Endothelial cell (in vitro differentiated cells): Measurements from ENCODE around the gene CCDC28A. TPM values are rescaled to one million over a fixed set of nuclear protein-coding genes. Genes with fewer than 3 reads are reported as not detected.

Experiments used
- DNase-seq: peaks from one replicate; pipeline ENCODE4 v3.0.0; 2021; ENCODE audit warnings: low spot score
- H3K27ac Mint-ChIP-seq: one replicate; pipeline ENCODE4 v1.8.0; 2021; ENCODE audit warnings: mixed read lengths, inconsistent platforms; ENCODE audit not compliant: unreplicated experiment
- H3K27me3 Mint-ChIP-seq: one replicate; pipeline ENCODE4 v1.8.0; 2021; ENCODE audit warnings: mild to moderate bottlenecking, moderate library complexity, mixed read lengths, inconsistent platforms; ENCODE audit not compliant: unreplicated experiment
- H3K36me3 Mint-ChIP-seq: one replicate; pipeline ENCODE4 v1.8.0; 2021; ENCODE audit warnings: mild to moderate bottlenecking, low read depth, mixed read lengths, inconsistent platforms; ENCODE audit not compliant: unreplicated experiment
- H3K4me1 Mint-ChIP-seq: one replicate; pipeline ENCODE4 v1.8.0; 2021; ENCODE audit warnings: mild to moderate bottlenecking, mixed read lengths, inconsistent platforms; ENCODE audit not compliant: unreplicated experiment
- H3K4me3 Mint-ChIP-seq: one replicate; pipeline ENCODE4 v1.8.0; 2021; ENCODE audit warnings: mild to moderate bottlenecking, mixed read lengths, inconsistent platforms; ENCODE audit not compliant: unreplicated experiment
- H3K9me3 Mint-ChIP-seq: one replicate; pipeline ENCODE4 v1.8.0; 2021; ENCODE audit warnings: mixed read lengths, inconsistent platforms; ENCODE audit not compliant: unreplicated experiment
- total RNA-seq: library from RNA; stranded (reverse); fragmentation: NEBNext Ultra II Directional; extraction: Animal tissue kit (Norgen Biotek cat#: 25700); gene quantifications from one replicate; pipeline ENCODE4 v1.2.1, GENCODE V29; 2021; ENCODE audit not compliant: unreplicated experiment
- TF ChIP-seq, protein P1 (sequence below): fragments of 200-600 bp; sonication (generic); IDR thresholded peaks from one replicate; pipeline ENCODE4 v1.5.0; 2021; ENCODE audit warnings: antibody characterized with exemption; ENCODE audit not compliant: unreplicated experiment

Gene CCDC28A
- total RNA-seq, 1 donor from 2014 or later: 8.1 TPM

DNA sequence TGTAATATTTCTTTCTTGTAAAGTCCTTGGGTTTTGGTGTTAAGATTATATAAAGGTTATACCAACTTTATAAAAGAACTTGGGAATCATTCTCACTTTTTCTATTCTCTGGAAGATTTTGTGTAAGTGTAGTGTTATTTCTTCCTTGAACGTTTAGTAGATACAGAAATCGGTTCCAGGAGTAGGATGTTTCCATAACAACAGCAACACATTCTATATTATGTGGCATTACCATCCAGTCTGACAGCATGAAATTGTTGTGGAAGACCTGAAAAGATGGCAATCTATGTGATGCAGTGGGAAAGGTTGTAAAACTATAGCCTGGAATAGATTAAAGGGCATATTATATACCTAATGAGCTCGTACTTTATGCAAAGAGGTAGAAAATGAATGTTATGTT, 36.1 kb downstream of the CCDC28A start:
- TF ChIP-seq, protein P1, sequence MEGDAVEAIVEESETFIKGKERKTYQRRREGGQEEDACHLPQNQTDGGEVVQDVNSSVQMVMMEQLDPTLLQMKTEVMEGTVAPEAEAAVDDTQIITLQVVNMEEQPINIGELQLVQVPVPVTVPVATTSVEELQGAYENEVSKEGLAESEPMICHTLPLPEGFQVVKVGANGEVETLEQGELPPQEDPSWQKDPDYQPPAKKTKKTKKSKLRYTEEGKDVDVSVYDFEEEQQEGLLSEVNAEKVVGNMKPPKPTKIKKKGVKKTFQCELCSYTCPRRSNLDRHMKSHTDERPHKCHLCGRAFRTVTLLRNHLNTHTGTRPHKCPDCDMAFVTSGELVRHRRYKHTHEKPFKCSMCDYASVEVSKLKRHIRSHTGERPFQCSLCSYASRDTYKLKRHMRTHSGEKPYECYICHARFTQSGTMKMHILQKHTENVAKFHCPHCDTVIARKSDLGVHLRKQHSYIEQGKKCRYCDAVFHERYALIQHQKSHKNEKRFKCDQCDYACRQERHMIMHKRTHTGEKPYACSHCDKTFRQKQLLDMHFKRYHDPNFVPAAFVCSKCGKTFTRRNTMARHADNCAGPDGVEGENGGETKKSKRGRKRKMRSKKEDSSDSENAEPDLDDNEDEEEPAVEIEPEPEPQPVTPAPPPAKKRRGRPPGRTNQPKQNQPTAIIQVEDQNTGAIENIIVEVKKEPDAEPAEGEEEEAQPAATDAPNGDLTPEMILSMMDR: no peak
- Mint-ChIP-seq H3K4me1 (no peaks in the 10 kb centered on the region), H3K4me3 (no peak overlapping the region), H3K36me3 (no peaks in the 10 kb centered on the region), H3K27ac (no peak overlapping the region), H3K9me3 (no peaks in the 10 kb centered on the region), H3K27me3 (no peaks in the 10 kb centered on the region)
- no peak for DNase-seq

DNA sequence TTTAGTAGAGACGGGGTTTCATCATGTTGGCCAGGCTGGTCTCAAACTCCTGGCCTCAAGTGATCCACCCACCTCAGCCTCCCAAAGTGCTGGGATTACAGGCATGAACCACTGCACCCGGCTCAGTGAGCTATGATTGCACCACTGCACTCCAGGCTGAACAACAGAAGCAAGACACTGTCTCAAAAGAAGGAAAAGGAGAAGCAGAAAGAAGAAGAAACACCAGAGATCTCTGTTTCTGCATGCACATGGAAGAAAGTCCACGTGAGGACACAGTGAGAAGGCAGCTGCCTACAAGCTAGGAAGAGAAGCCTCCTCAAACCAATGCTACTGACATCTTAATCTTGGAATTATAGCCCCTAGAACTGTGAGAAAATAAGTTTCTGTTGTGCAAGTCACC, 38.3 kb downstream of the CCDC28A start:
- Mint-ChIP-seq H3K27me3 (no peaks in the 10 kb centered on the region), H3K36me3 (no peaks in the 10 kb centered on the region), H3K4me1 (no peaks in the 10 kb centered on the region), H3K27ac (no peak overlapping the region), H3K9me3 (no peaks in the 10 kb centered on the region), H3K4me3 (no peak overlapping the region)
- DNase-seq: no peak
- TF ChIP-seq, protein P1: no peak

GRCh38 chr6:138814179-138814834, 40.7 kb downstream of the CCDC28A start:
- Mint-ChIP-seq H3K27ac (no peak overlapping the region), H3K4me1 (peaks cover 10% of the 10 kb centered on the region), H3K9me3 (no peaks in the 10 kb centered on the region), H3K4me3 (no peak overlapping the region), H3K27me3 (no peaks in the 10 kb centered on the region), H3K36me3 (no peaks in the 10 kb centered on the region)
- no peak for DNase-seq
- TF ChIP-seq, protein P1: no peak

GRCh38 chr6:138815221-138815620, 41.7 kb downstream of the CCDC28A start:
- Mint-ChIP-seq H3K4me3 (no peak overlapping the region), H3K36me3 (no peaks in the 10 kb centered on the region), H3K9me3 (no peaks in the 10 kb centered on the region), H3K4me1 (peaks cover 12% of the 10 kb centered on the region), H3K27ac (no peak overlapping the region), H3K27me3 (no peaks in the 10 kb centered on the region)
- DNase-seq: no peak
- TF ChIP-seq, protein P1: no peak

- Mint-ChIP-seq H3K27ac (no peak overlapping the region), H3K4me1 (peaks cover 12% of the 10 kb centered on the region), H3K36me3 (no peaks in the 10 kb centered on the region), H3K27me3 (no peaks in the 10 kb centered on the region), H3K4me3 (no peak overlapping the region), H3K9me3 (no peaks in the 10 kb centered on the region)
- no peak for DNase-seq
- TF ChIP-seq, protein P1: peak; percentile 65
Measured at GRCh38 chr6:138815797-138816528, 42.4 kb downstream of the CCDC28A start.
